ENCODE results near the gene ADAMTS2.
A peak's percentile ranks its signal among the peaks of the same experiment; 100 is the strongest.

The ADAMTS2 gene

GRCh38 chr5:179267071-179267670, 78.1 kb downstream of the ADAMTS2 start:
- ChIA-PET CTCF (interaction anchor here (0.8 to 1.7 kb wide), 2 partner anchors 8 to 13 kb away, joined by 3 to 13 read pairs; no protein-coding TSS in a partner anchor), POLR2A (no interaction called here)
- no peak for DNase-seq (ENCODE audit: low read depth, low spot score)
- TF ChIP-seq CTCF (IDR thresholded peaks at IDR 0.05; ENCODE audit: insufficient read depth, low read length, missing control alignments), result no peak
- H3K4me3 ChIP-seq (ENCODE audit: low read depth, low read length), result no peak overlapping the region

GRCh38 chr5:179266291-179267070, 78.8 kb downstream of the ADAMTS2 start:
- H3K4me3 ChIP-seq (ENCODE audit: low read depth, low read length), result no peak overlapping the region
- ChIA-PET POLR2A (no interaction called here), CTCF (interaction anchor here (0.6 to 1.7 kb wide), 3 partner anchors 9 to 1521 kb away, joined by 3 to 13 read pairs (median 3); no protein-coding TSS in a partner anchor)
- no peak for DNase-seq (ENCODE audit: low read depth, low spot score)
- no peak for TF ChIP-seq CTCF (IDR thresholded peaks at IDR 0.05; ENCODE audit: insufficient read depth, low read length, missing control alignments)

GRCh38 chr5:179265514-179266290, 79.6 kb downstream of the ADAMTS2 start:
- POLR2A ChIA-PET, result interaction anchor here (0.6 to 1.0 kb wide), 3 partner anchors 48 to 235 kb away, joined by 3 read pairs; no protein-coding TSS in a partner anchor

GRCh38 chr5:179264783-179265513, 80.3 kb downstream of the ADAMTS2 start:
- H3K4me3 ChIP-seq (ENCODE audit: low read depth, low read length), result peak overlapping the region; percentile 23
- TF ChIP-seq CTCF (IDR thresholded peaks at IDR 0.05; ENCODE audit: insufficient read depth, low read length, missing control alignments), result no peak
- ChIA-PET POLR2A (interaction anchor here (0.6 to 1.0 kb wide), 3 partner anchors 49 to 236 kb away, joined by 3 read pairs; no protein-coding TSS in a partner anchor), CTCF (interaction anchor here (1.1 to 1.7 kb wide), 3 partner anchors 10 to 229 kb away, joined by 3 to 13 read pairs (median 3); no protein-coding TSS in a partner anchor)
- DNase-seq (ENCODE audit: low read depth, low spot score), result no peak

More at GRCh38 chr5:179265514-179266290, 79.6 kb downstream of the ADAMTS2 start:
- peak overlapping the region; percentile 23 for H3K4me3 ChIP-seq (ENCODE audit: low read depth, low read length)
- no peak for TF ChIP-seq CTCF (IDR thresholded peaks at IDR 0.05; ENCODE audit: insufficient read depth, low read length, missing control alignments)
- DNase-seq (ENCODE audit: low read depth, low spot score), result peak; percentile 96
- CTCF ChIA-PET, result interaction anchor here (0.6 to 1.7 kb wide), 3 partner anchors 9 to 1522 kb away, joined by 3 to 13 read pairs (median 3); no protein-coding TSS in a partner anchor

GRCh38 chr5:179264053-179264782, 81.0 kb downstream of the ADAMTS2 start:
- ChIA-PET POLR2A (no interaction called here), CTCF (interaction anchor here (1.1 to 1.2 kb wide), 2 partner anchors 11 to 230 kb away, joined by 3 read pairs; no protein-coding TSS in a partner anchor)
- DNase-seq (ENCODE audit: low read depth, low spot score), result no peak
- no peak for TF ChIP-seq CTCF (IDR thresholded peaks at IDR 0.05; ENCODE audit: insufficient read depth, low read length, missing control alignments)
- no peak overlapping the region for H3K4me3 ChIP-seq (ENCODE audit: low read depth, low read length)
